Body of pancreas (tissue), 4 donors: Measurements from ENCODE around the gene MYO15A. TPM values are rescaled to one million over a fixed set of nuclear protein-coding genes. Genes with fewer than 3 reads are reported as not detected.

Experiments used
- ATAC-seq: fragments of 150-250 bp; one replicate; pipeline ENCODE4 v1.9.1; 2016
- DNase-seq, 4 donors: peaks; one replicate each; pipeline ENCODE4 v3.0.0-alpha.2; 2019
- H3K27ac ChIP-seq, 4 donors: fragments of 200-600 bp; sonication (generic); 1 replicate in 3 of 4; 2 replicates in 1 of 4; pipeline versions ENCODE4 v1.5.1 to v1.6.1; 2016 to 2019; ENCODE audit warnings: mild to moderate bottlenecking in 1 of 4, mixed read lengths in 1 of 4, moderate library complexity in 1 of 4
- H3K27me3 ChIP-seq, 2 donors: fragments of 200-600 bp; sonication (generic); one replicate each; pipeline ENCODE4 v1.6.0; 2016; ENCODE audit warnings: mild to moderate bottlenecking in 1 of 2
- H3K36me3 ChIP-seq, 2 donors: fragments of 200-600 bp; sonication (generic); replicated peaks in 1 of 2; 2 replicates each; pipeline ENCODE4 v1.5.1; 2016; ENCODE audit warnings: low read depth in 2 of 2; ENCODE audit not compliant: insufficient read depth in 1 of 2
- H3K4me1 ChIP-seq: fragments of 200-600 bp; sonication (generic); one replicate; pipeline ENCODE4 v1.6.0; 2016
- H3K4me3 ChIP-seq, 2 donors: fragments of 200-600 bp; sonication (generic); 1 replicate in 1 of 2; 2 replicates in 1 of 2; pipeline ENCODE4 v1.5.1; 2016 to 2019
- H3K9me3 ChIP-seq, 3 donors: fragments of 200-600 bp; sonication (generic); 1 replicate in 2 of 3; 2 replicates in 1 of 3; pipeline ENCODE4 v1.5.1; 2016
- CTCF ChIP-seq, 7 experiments: fragments of 450-650 bp in 4 of 7; fragments of 200-600 bp in 3 of 7; sonication (generic) in 3 of 7; IDR thresholded peaks; one replicate each; pipeline ENCODE4 v1.5.1; 2016 to 2019; ENCODE audit warnings: antibody characterized with exemption in 7 of 7
- POLR2A ChIP-seq, 3 donors: fragments of 450-650 bp; IDR thresholded peaks; one replicate each; pipeline ENCODE4 v1.6.1; 2016; ENCODE audit warnings: antibody characterized with exemption in 3 of 3, mild to moderate bottlenecking in 2 of 3
- WGBS, 2 donors: methylation state at CpG; one replicate each; pipeline ENCODE4 v1.1.5; 2017; 5-methylcytosine and 5-hydroxymethylcytosine counted together
- intact Hi-C: fragments of 100-400 bp; cut with DNase I; formaldehyde crosslinking; loops from one replicate; pipeline ENCODE4 v1.15.1; 2023
- total RNA-seq, 2 donors: library from RNA; depleted of rRNA; stranded (reverse); fragments of >200 nt; gene quantifications; one replicate each; pipeline ENCODE4 v1.1.0, GENCODE V29; 2016

MYO15A gene
- total RNA-seq, 2 donors from 2014 or later = under 0.01 to 1.3 TPM

- H3K4me3 ChIP-seq = no peak overlapping the region
- intact Hi-C loops = no loop called here
- H3K27me3 ChIP-seq = no peaks in the 10 kb centered on the region
- WGBS, 2 donors = 29 to 33% methylated on average over 3 of the region's 3 CpGs
- H3K36me3 ChIP-seq = peaks cover 0 to 6% of the 10 kb centered on the region in 2 donors
- TF ChIP-seq CTCF (IDR thresholded peaks at IDR 0.05) (no peak), POLR2A (IDR thresholded peaks at IDR 0.05) (no peak)
- peak overlapping the region; percentile 54 to 77 (median 57) for H3K27ac ChIP-seq
- DNase-seq (no peak), ATAC-seq (no peak)
- no peaks in the 10 kb centered on the region for H3K9me3 ChIP-seq
- peaks cover 69% of the 10 kb centered on the region for H3K4me1 ChIP-seq
These were observed 82.2 kb downstream of the MYO15A start for GRCh38 chr17:18190628-18191235.

- Histone ChIP-seq H3K4me1 (peaks cover 64% of the 10 kb centered on the region), H3K36me3 (peaks cover 0 to 9% of the 10 kb centered on the region in 2 donors), H3K27me3 (no peaks in the 10 kb centered on the region), H3K9me3 (no peaks in the 10 kb centered on the region), H3K27ac (peak overlapping the region; percentile 54 to 77 (median 57)), H3K4me3 (no peak overlapping the region)
- TF ChIP-seq POLR2A (IDR thresholded peaks at IDR 0.05) = no peak
- TF ChIP-seq CTCF (IDR thresholded peaks at IDR 0.05) = no peak
- ATAC-seq = peak; percentile 78
- WGBS, 2 donors = 10 to 23% methylated on average over 2 to 3 of the region's 3 CpGs
- intact Hi-C loops = no loop called here
- DNase-seq = peak; percentile 76 to 90 (median 87)
These were observed 82.7 kb downstream of the MYO15A start for GRCh38 chr17:18191236-18191667.

GRCh38 chr17:18191967-18192366 is 83.4 kb downstream of the MYO15A start:
- Histone ChIP-seq H3K9me3 (no peaks in the 10 kb centered on the region), H3K27ac (peak overlapping the region in 3 of 4 donors; percentile 54 to 77 (median 57)), H3K4me3 (no peak overlapping the region), H3K36me3 (peaks cover 0 to 9% of the 10 kb centered on the region in 2 donors), H3K27me3 (no peaks in the 10 kb centered on the region), H3K4me1 (peaks cover 58% of the 10 kb centered on the region)
- no peak for ATAC-seq
- 87 to 95% methylated on average over 2 of the region's 2 CpGs for WGBS, 2 donors
- intact Hi-C loops = no loop called here
- DNase-seq = no peak
- no peak for TF ChIP-seq POLR2A (IDR thresholded peaks at IDR 0.05)
- no peak for TF ChIP-seq CTCF (IDR thresholded peaks at IDR 0.05)

- Histone ChIP-seq H3K27ac (no peak overlapping the region), H3K4me3 (no peak overlapping the region), H3K4me1 (peaks cover 58% of the 10 kb centered on the region), H3K36me3 (peaks cover 0 to 9% of the 10 kb centered on the region in 2 donors), H3K27me3 (no peaks in the 10 kb centered on the region), H3K9me3 (no peaks in the 10 kb centered on the region)
- DNase-seq (no peak), ATAC-seq (no peak)
- intact Hi-C loops = no loop called here
- whole genome bisulfite sequencing, 2 donors = 98 to 100% methylated on average over 4 of the region's 4 CpGs
- no peak for TF ChIP-seq POLR2A (IDR thresholded peaks at IDR 0.05)
- TF ChIP-seq CTCF (IDR thresholded peaks at IDR 0.05) = no peak
These were observed 85.8 kb downstream of the MYO15A start for GRCh38 chr17:18194394-18194793.

- Histone ChIP-seq H3K27ac (no peak overlapping the region), H3K36me3 (peaks cover 0 to 9% of the 10 kb centered on the region in 2 donors), H3K4me3 (no peak overlapping the region), H3K9me3 (no peaks in the 10 kb centered on the region), H3K4me1 (peaks cover 55% of the 10 kb centered on the region), H3K27me3 (no peaks in the 10 kb centered on the region)
- TF ChIP-seq CTCF (IDR thresholded peaks at IDR 0.05) = no peak
- TF ChIP-seq POLR2A (IDR thresholded peaks at IDR 0.05) = no peak
- ATAC-seq (no peak), DNase-seq (no peak)
- intact Hi-C loops = no loop called here
- WGBS, 2 donors = 82 to 86% methylated on average over 4 of the region's 4 CpGs
These were observed 86.2 kb downstream of the MYO15A start for GRCh38 chr17:18194804-18195203.
